CD14-positive monocyte (primary cell): ENCODE data around the gene WFDC1. TPM values are rescaled to one million over a fixed set of nuclear protein-coding genes. Genes with fewer than 3 reads are reported as not detected.

Experiments used
- DNase-seq, 3 donors: peaks; one replicate each; pipeline ENCODE4 v3.0.0-alpha.2; 2011 to 2022
- H2AFZ ChIP-seq: 2 replicates; pipeline ENCODE4 v1.6.0; 2012; ENCODE audit warnings: mild to moderate bottlenecking, low read depth, low read length, inconsistent platforms; ENCODE audit not compliant: insufficient read depth, poor library complexity, severe bottlenecking
- H3K27ac ChIP-seq, 2 donors: 1 replicate in 1 of 2; 2 replicates in 1 of 2; pipeline ENCODE4 v1.5.1; 2012 to 2013; ENCODE audit warnings: low read length in 2 of 2, control low read depth in 1 of 2, inconsistent platforms in 1 of 2, low read depth in 1 of 2, mild to moderate bottlenecking in 1 of 2
- H3K27me3 ChIP-seq, 2 donors: one replicate each; pipeline versions ENCODE4 v1.6.0 to v1.6.1; 2011 to 2013; ENCODE audit warnings: low read length in 2 of 2; ENCODE audit not compliant: control insufficient read depth in 2 of 2, insufficient read depth in 2 of 2
- H3K36me3 ChIP-seq, 2 donors: replicated peaks in 1 of 2; 1 replicate in 1 of 2; 2 replicates in 1 of 2; pipeline versions ENCODE4 v1.5.1 to v1.6.1; 2012 to 2013; ENCODE audit warnings: low read length in 2 of 2, control low read depth in 1 of 2, inconsistent platforms in 1 of 2, mild to moderate bottlenecking in 1 of 2; ENCODE audit not compliant: insufficient read depth in 2 of 2, control insufficient read depth in 1 of 2
- H3K4me1 ChIP-seq, 2 donors: 1 replicate in 1 of 2; 2 replicates in 1 of 2; pipeline versions ENCODE4 v1.5.1 to v1.6.1; 2012 to 2013; ENCODE audit warnings: low read length in 2 of 2, control low read depth in 1 of 2, inconsistent platforms in 1 of 2, mild to moderate bottlenecking in 1 of 2, moderate library complexity in 1 of 2; ENCODE audit not compliant: insufficient read depth in 2 of 2, control insufficient read depth in 1 of 2
- H3K4me2 ChIP-seq: replicated peaks from 2 replicates; pipeline ENCODE3; 2012; ENCODE audit warnings: low read length, moderate library complexity, mild to moderate bottlenecking; ENCODE audit not compliant: poor library complexity, severe bottlenecking; ENCODE audit errors: extremely low read depth
- H3K4me3 ChIP-seq, 3 experiments: fragments of 200-600 bp in 1 of 3; sonication (generic) in 1 of 3; replicated peaks in 1 of 3; 1 replicate in 2 of 3; 2 replicates in 1 of 3; pipeline ENCODE4 v1.5.1; 2011 to 2013; ENCODE audit warnings: low read length in 3 of 3, mild to moderate bottlenecking in 3 of 3, control low read depth in 2 of 3, low read depth in 2 of 3, inconsistent platforms in 1 of 3, moderate library complexity in 1 of 3
- H3K79me2 ChIP-seq: 2 replicates; pipeline ENCODE4 v1.6.0; 2012; ENCODE audit warnings: mild to moderate bottlenecking, control low read depth, inconsistent platforms, low read length, moderate library complexity; ENCODE audit not compliant: insufficient read depth
- H3K9ac ChIP-seq: 2 replicates; pipeline ENCODE4 v1.6.0; 2017; ENCODE audit warnings: low read length, mild to moderate bottlenecking; ENCODE audit not compliant: insufficient read depth, poor library complexity, severe bottlenecking
- H3K9me3 ChIP-seq, 2 donors: replicated peaks in 1 of 2; 1 replicate in 1 of 2; 2 replicates in 1 of 2; pipeline versions ENCODE4 v1.5.1 to v1.6.1; 2012 to 2013; ENCODE audit warnings: low read length in 2 of 2, control low read depth in 1 of 2; ENCODE audit not compliant: control insufficient read depth in 1 of 2, insufficient read depth in 1 of 2
- H4K20me1 ChIP-seq: 2 replicates; pipeline ENCODE4 v1.6.0; 2012; ENCODE audit warnings: mild to moderate bottlenecking, low read length, control low read depth, moderate library complexity; ENCODE audit not compliant: insufficient read depth
- H3K27ac Mint-ChIP-seq, 7 donors: one replicate each; pipeline ENCODE4 v1.8.0; 2020; ENCODE audit warnings: mild to moderate bottlenecking in 7 of 7, mixed read lengths in 7 of 7, moderate library complexity in 6 of 7, inconsistent platforms in 2 of 7
- H3K27me3 Mint-ChIP-seq, 3 donors: one replicate each; pipeline ENCODE4 v1.8.0; 2021 to 2022; ENCODE audit warnings: low read depth in 3 of 3, mild to moderate bottlenecking in 3 of 3, mixed read lengths in 3 of 3, moderate library complexity in 3 of 3, inconsistent platforms in 1 of 3
- H3K36me3 Mint-ChIP-seq, 2 donors: one replicate each; pipeline ENCODE4 v1.8.0; 2020; ENCODE audit warnings: mixed read lengths in 2 of 2, inconsistent platforms in 1 of 2, mild to moderate bottlenecking in 1 of 2
- H3K4me1 Mint-ChIP-seq: one replicate; pipeline ENCODE4 v1.8.0; 2020; ENCODE audit warnings: mild to moderate bottlenecking, mixed read lengths
- H3K4me3 Mint-ChIP-seq, 2 donors: one replicate each; pipeline ENCODE4 v1.8.0; 2020; ENCODE audit warnings: mild to moderate bottlenecking in 2 of 2, mixed read lengths in 2 of 2, moderate library complexity in 1 of 2
- H3K9me3 Mint-ChIP-seq, 7 donors: one replicate each; pipeline ENCODE4 v1.8.0; 2020 to 2022; ENCODE audit warnings: mixed read lengths in 7 of 7, mild to moderate bottlenecking in 6 of 7, moderate library complexity in 6 of 7, inconsistent platforms in 2 of 7
- CTCF ChIP-seq: fragments of 200-600 bp; IDR thresholded peaks from one replicate; pipeline ENCODE4 v1.8.0; 2022; ENCODE audit warnings: antibody characterized with exemption, mild to moderate bottlenecking
- WGBS: methylation state at CpG from one replicate; pipeline ENCODE4 v1.1.5; 2013; ENCODE audit warnings: missing lambda C conversion rate; ENCODE audit not compliant: insufficient coverage; 5-methylcytosine and 5-hydroxymethylcytosine counted together
- intact Hi-C, 2 donors: fragments of 100-400 bp; cut with micrococcal nuclease; formaldehyde crosslinking; loops; one replicate each; pipeline versions ENCODE4 v1.15.0 to v1.15.1; 2023
- polyA plus RNA-seq, 3 donors: library from polyadenylated mRNA; depleted of rRNA in 1 of 3; unstranded in 2 of 3; stranded (reverse) in 1 of 3; fragments of 300-500 nt in 2 of 3; fragments of >200 nt in 1 of 3; fragmentation: Illumina TruSeq in 2 of 3; gene quantifications; 1 replicate in 2 of 3; 2 replicates in 1 of 3; pipeline ENCODE4 v1.2.3, GENCODE V29; 2012 to 2021

Gene WFDC1
- polyA plus RNA-seq, 3 donors = not detected

GRCh38 chr16:84314373-84314772, 19.7 kb downstream of the WFDC1 start:
- Mint-ChIP-seq H3K36me3 (no peaks in the 10 kb centered on the region), H3K4me1 (no peaks in the 10 kb centered on the region), H3K9me3 (peaks cover 7 to 19% (median 12%) of the 10 kb centered on the region in 7 donors), H3K4me3 (no peak overlapping the region), H3K27ac (peak overlapping the region in 1 of 7 donors; percentile 8), H3K27me3 (peaks cover 29 to 39% (median 37%) of the 10 kb centered on the region in 3 donors)
- TF ChIP-seq CTCF = no peak
- intact Hi-C loops = no loop called here
- H3K4me3 ChIP-seq = no peak overlapping the region
- peaks cover 9 to 16% of the 10 kb centered on the region in 2 donors for H3K9me3 ChIP-seq
- no peak overlapping the region for H2AFZ ChIP-seq
- H3K27ac ChIP-seq = no peak overlapping the region
- 100% methylated on average over 1 of the region's 6 CpGs for WGBS
- no peaks in the 10 kb centered on the region for H3K36me3 ChIP-seq
- no peak for DNase-seq
- no peaks in the 10 kb centered on the region for H3K79me2 ChIP-seq
- H4K20me1 ChIP-seq = no peaks in the 10 kb centered on the region
- no peaks in the 10 kb centered on the region for H3K4me1 ChIP-seq
- H3K4me2 ChIP-seq = no peak overlapping the region
- no peak overlapping the region for H3K9ac ChIP-seq
- H3K27me3 ChIP-seq = peaks cover 5 to 25% of the 10 kb centered on the region in 2 donors

- TF ChIP-seq CTCF = no peak
- no peak overlapping the region for H3K27ac ChIP-seq
- H3K4me3 ChIP-seq = no peak overlapping the region
- Mint-ChIP-seq H3K4me3 (no peak overlapping the region), H3K27me3 (peaks cover 29 to 39% (median 37%) of the 10 kb centered on the region in 3 donors), H3K9me3 (peaks cover 7 to 19% (median 12%) of the 10 kb centered on the region in 7 donors), H3K36me3 (no peaks in the 10 kb centered on the region), H3K27ac (no peak overlapping the region), H3K4me1 (no peaks in the 10 kb centered on the region)
- H3K4me2 ChIP-seq = no peak overlapping the region
- no peak overlapping the region for H3K9ac ChIP-seq
- no peak for DNase-seq
- WGBS = 92% methylated on average over 2 of the region's 4 CpGs
- intact Hi-C loops = no loop called here
- no peaks in the 10 kb centered on the region for H4K20me1 ChIP-seq
- H2AFZ ChIP-seq = no peak overlapping the region
- peaks cover 5 to 25% of the 10 kb centered on the region in 2 donors for H3K27me3 ChIP-seq
- no peaks in the 10 kb centered on the region for H3K79me2 ChIP-seq
- H3K4me1 ChIP-seq = no peaks in the 10 kb centered on the region
- no peaks in the 10 kb centered on the region for H3K36me3 ChIP-seq
- H3K9me3 ChIP-seq = peaks cover 9 to 16% of the 10 kb centered on the region in 2 donors
Measured at GRCh38 chr16:84314814-84315213, 20.1 kb downstream of the WFDC1 start.
